GM12878 (cell line): Measurements from ENCODE around the gene RGS19.

ENCODE experiments used
- ATF7 ChIP-seq: fragments of 450-650 bp; IDR thresholded peaks from 2 replicates; pipeline ENCODE4 v1.6.1; 2016; ENCODE audit warnings: low read depth, mild to moderate bottlenecking
- BACH1 ChIP-seq: fragments of 450-650 bp; IDR thresholded peaks from 2 replicates; pipeline ENCODE4 v1.6.1; 2017; ENCODE audit warnings: mild to moderate bottlenecking, borderline replicate concordance
- CBFB ChIP-seq: IDR thresholded peaks from 2 replicates; pipeline ENCODE4 v1.6.1; 2016; ENCODE audit warnings: antibody characterized with exemption, low read depth
- CHD1 ChIP-seq: IDR thresholded peaks from 2 replicates; pipeline ENCODE4 v1.6.1; 2012; ENCODE audit warnings: low read depth, low read length, improper control_type of control experiment
- FOXM1 ChIP-seq: IDR thresholded peaks from 2 replicates; pipeline ENCODE4 v1.6.1; 2012; ENCODE audit warnings: low read depth, mild to moderate bottlenecking, inconsistent platforms, low read length, moderate library complexity
- MXI1 ChIP-seq: fragments of 150-350 bp; IDR thresholded peaks from 2 replicates; pipeline ENCODE4 v1.6.1; 2011; ENCODE audit warnings: low read depth, mild to moderate bottlenecking, inconsistent platforms, low read length, improper control_type of control experiment
- MYC ChIP-seq: IDR thresholded peaks from 2 replicates; pipeline ENCODE4 v1.6.1; 2011; ENCODE audit warnings: mild to moderate bottlenecking, low read length, moderate library complexity, inconsistent platforms; ENCODE audit not compliant: insufficient read depth, insufficient replicate concordance, insufficient read length, severe bottlenecking
- POLR2AphosphoS5 ChIP-seq: IDR thresholded peaks from 2 replicates; pipeline ENCODE4 v1.6.1; 2011; ENCODE audit warnings: mild to moderate bottlenecking, low read length, inconsistent platforms
- SIX5 ChIP-seq: IDR thresholded peaks from 2 replicates; pipeline ENCODE4 v1.6.1; 2011; ENCODE audit warnings: mild to moderate bottlenecking, low read depth, low read length, moderate library complexity; ENCODE audit not compliant: severe bottlenecking
- TF ChIP-seq, protein P1 (sequence below): IDR thresholded peaks from 2 replicates; pipeline ENCODE4 v1.6.1; 2012; ENCODE audit warnings: mild to moderate bottlenecking, low read depth, low read length
- TF ChIP-seq, protein P2 (sequence below): IDR thresholded peaks from 2 replicates; pipeline ENCODE4 v1.6.1; 2012; ENCODE audit warnings: low read depth, low read length, improper control_type of control experiment
- TF ChIP-seq, protein P3 (sequence below), 3 experiments: IDR thresholded peaks in 2 of 3; conservative IDR thresholded peaks in 1 of 3; 2 replicates each; pipeline ENCODE4 v1.5.1; 2011; ENCODE audit warnings: low read depth in 3 of 3, low read length in 3 of 3, mild to moderate bottlenecking in 3 of 3, control low read depth in 2 of 3, moderate library complexity in 2 of 3, inconsistent platforms in 1 of 3, mixed read lengths in 1 of 3; ENCODE audit not compliant: control insufficient read depth in 2 of 3, insufficient read depth in 1 of 3; ENCODE audit errors: extremely low read depth in 1 of 3
- TF ChIP-seq, protein P4 (sequence below): fragments of 450-650 bp; IDR thresholded peaks from 2 replicates; pipeline ENCODE4 v1.6.1; 2016; ENCODE audit warnings: mild to moderate bottlenecking

DNA sequence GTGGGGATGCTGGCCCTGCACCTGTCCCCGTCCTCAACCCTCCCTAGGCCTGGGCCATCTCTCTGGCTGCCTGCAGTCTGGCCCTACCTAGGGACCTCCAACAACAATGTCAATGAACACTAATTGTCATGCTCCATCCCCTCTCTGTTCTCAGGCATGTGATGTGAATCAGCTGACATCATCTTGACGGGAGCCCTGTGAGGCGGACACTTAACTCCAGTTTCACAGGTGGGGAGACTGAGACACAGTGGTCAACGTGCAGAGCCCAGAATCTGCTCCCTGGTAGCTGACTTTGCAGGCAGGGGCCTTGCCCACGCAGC is 17.1 kb downstream of the RGS19 start:
- TF ChIP-seq, protein P1, sequence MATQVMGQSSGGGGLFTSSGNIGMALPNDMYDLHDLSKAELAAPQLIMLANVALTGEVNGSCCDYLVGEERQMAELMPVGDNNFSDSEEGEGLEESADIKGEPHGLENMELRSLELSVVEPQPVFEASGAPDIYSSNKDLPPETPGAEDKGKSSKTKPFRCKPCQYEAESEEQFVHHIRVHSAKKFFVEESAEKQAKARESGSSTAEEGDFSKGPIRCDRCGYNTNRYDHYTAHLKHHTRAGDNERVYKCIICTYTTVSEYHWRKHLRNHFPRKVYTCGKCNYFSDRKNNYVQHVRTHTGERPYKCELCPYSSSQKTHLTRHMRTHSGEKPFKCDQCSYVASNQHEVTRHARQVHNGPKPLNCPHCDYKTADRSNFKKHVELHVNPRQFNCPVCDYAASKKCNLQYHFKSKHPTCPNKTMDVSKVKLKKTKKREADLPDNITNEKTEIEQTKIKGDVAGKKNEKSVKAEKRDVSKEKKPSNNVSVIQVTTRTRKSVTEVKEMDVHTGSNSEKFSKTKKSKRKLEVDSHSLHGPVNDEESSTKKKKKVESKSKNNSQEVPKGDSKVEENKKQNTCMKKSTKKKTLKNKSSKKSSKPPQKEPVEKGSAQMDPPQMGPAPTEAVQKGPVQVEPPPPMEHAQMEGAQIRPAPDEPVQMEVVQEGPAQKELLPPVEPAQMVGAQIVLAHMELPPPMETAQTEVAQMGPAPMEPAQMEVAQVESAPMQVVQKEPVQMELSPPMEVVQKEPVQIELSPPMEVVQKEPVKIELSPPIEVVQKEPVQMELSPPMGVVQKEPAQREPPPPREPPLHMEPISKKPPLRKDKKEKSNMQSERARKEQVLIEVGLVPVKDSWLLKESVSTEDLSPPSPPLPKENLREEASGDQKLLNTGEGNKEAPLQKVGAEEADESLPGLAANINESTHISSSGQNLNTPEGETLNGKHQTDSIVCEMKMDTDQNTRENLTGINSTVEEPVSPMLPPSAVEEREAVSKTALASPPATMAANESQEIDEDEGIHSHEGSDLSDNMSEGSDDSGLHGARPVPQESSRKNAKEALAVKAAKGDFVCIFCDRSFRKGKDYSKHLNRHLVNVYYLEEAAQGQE: no peak
- TF ChIP-seq MYC (no peak), POLR2AphosphoS5 (no peak), SIX5 (no peak), FOXM1 (no peak), MXI1 (no peak), CHD1 (no peak), ATF7 (no peak), CBFB (no peak), BACH1 (no peak)
- TF ChIP-seq, protein P2, sequence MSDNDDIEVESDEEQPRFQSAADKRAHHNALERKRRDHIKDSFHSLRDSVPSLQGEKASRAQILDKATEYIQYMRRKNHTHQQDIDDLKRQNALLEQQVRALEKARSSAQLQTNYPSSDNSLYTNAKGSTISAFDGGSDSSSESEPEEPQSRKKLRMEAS: no peak
- TF ChIP-seq, protein P3, sequence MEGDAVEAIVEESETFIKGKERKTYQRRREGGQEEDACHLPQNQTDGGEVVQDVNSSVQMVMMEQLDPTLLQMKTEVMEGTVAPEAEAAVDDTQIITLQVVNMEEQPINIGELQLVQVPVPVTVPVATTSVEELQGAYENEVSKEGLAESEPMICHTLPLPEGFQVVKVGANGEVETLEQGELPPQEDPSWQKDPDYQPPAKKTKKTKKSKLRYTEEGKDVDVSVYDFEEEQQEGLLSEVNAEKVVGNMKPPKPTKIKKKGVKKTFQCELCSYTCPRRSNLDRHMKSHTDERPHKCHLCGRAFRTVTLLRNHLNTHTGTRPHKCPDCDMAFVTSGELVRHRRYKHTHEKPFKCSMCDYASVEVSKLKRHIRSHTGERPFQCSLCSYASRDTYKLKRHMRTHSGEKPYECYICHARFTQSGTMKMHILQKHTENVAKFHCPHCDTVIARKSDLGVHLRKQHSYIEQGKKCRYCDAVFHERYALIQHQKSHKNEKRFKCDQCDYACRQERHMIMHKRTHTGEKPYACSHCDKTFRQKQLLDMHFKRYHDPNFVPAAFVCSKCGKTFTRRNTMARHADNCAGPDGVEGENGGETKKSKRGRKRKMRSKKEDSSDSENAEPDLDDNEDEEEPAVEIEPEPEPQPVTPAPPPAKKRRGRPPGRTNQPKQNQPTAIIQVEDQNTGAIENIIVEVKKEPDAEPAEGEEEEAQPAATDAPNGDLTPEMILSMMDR (IDR thresholded peaks at IDR 0.05 in 2 of 3, conservative IDR thresholded peaks at IDR 0.05 in 1 of 3; ENCODE audit: control insufficient read depth in 2 of 3, extremely low read depth in 1 of 3, insufficient read depth in 1 of 3, low read depth in 3 of 3, low read length in 3 of 3): no peak
- TF ChIP-seq, protein P4, sequence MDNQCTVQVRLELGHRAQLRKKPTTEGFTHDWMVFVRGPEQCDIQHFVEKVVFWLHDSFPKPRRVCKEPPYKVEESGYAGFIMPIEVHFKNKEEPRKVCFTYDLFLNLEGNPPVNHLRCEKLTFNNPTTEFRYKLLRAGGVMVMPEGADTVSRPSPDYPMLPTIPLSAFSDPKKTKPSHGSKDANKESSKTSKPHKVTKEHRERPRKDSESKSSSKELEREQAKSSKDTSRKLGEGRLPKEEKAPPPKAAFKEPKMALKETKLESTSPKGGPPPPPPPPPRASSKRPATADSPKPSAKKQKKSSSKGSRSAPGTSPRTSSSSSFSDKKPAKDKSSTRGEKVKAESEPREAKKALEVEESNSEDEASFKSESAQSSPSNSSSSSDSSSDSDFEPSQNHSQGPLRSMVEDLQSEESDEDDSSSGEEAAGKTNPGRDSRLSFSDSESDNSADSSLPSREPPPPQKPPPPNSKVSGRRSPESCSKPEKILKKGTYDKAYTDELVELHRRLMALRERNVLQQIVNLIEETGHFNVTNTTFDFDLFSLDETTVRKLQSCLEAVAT: no peak
